ENCODE measurements around the gene UTRN. TPM values are rescaled to one million over a fixed set of nuclear protein-coding genes. Genes with fewer than 3 reads are reported as not detected.

UTRN gene
- total RNA-seq, 1 experiment from 2014 or later, result 79.7 TPM

GRCh38 chr6:144305567-144305966, 20.4 kb downstream of the UTRN start:
- no peak overlapping the region for H3T11ph ChIP-seq (ENCODE audit: low read length)
- no peaks in the 10 kb centered on the region; the same call in 1 of the 2 replicates for H3K4me1 ChIP-seq (ENCODE audit: insufficient read depth, low read length)

More at GRCh38 chr6:144305567-144305966, 20.4 kb downstream of the UTRN start:
- Mint-ChIP-seq H3K9me3 (no peaks in the 10 kb centered on the region), H3K27ac (no peak overlapping the region), H3K27me3 (ENCODE audit: low read depth) (no peaks in the 10 kb centered on the region), H3K4me3 (no peak overlapping the region), H3K4me1 (peaks cover 13 to 20% of the 10 kb centered on the region in 2 experiments), H3K36me3 (ENCODE audit: insufficient read depth in 1 of 3, low read depth in 3 of 3) (peaks cover 9 to 15% (median 14%) of the 10 kb centered on the region in 3 experiments; a peak in 6 of 7 replicates)
- Histone ChIP-seq H3K23ac (ENCODE audit: insufficient read length, low read depth, low read length) (no peak overlapping the region), H4K91ac (ENCODE audit: insufficient read length, low read depth, low read length) (no peak overlapping the region), H3K23me2 (ENCODE audit: insufficient read length, low read depth, low read length, poor library complexity, severe bottlenecking) (no peaks in the 10 kb centered on the region), H3K79me1 (ENCODE audit: insufficient read depth, low read depth, low read length, poor library complexity, severe bottlenecking) (no peaks in the 10 kb centered on the region), H3K9me3 (ENCODE audit: control insufficient read depth, low read depth, low read length) (no peaks in the 10 kb centered on the region), H2BK5ac (ENCODE audit: insufficient read length, low read length) (no peak overlapping the region), H2BK12ac (ENCODE audit: insufficient read length, low read depth, low read length) (no peak overlapping the region), H2BK15ac (ENCODE audit: low read depth, low read length) (no peak overlapping the region), H3K27ac (ENCODE audit: insufficient read length, low read depth, low read length) (no peak overlapping the region), H3K18ac (ENCODE audit: insufficient read length, low read depth, low read length) (no peak overlapping the region), H2AFZ (ENCODE audit: low read length) (no peak overlapping the region), H3K27me3 (ENCODE audit: insufficient read depth, low read length) (no peaks in the 10 kb centered on the region), H3K14ac (ENCODE audit: insufficient read depth, low read length) (no peak overlapping the region), H4K8ac (replicated peaks; ENCODE audit: insufficient read length, low read depth, low read length) (no peak overlapping the region), H4K5ac (ENCODE audit: insufficient read length, low read depth, low read length) (no peak overlapping the region), H2BK20ac (ENCODE audit: low read depth, low read length, poor library complexity, severe bottlenecking) (no peak overlapping the region), H3K56ac (ENCODE audit: insufficient read length, low read depth, low read length) (no peak overlapping the region), H4K20me1 (ENCODE audit: control insufficient read depth, insufficient read depth, insufficient read length) (no peaks in the 10 kb centered on the region), H3K9ac (ENCODE audit: extremely low read depth, insufficient read length, low read length) (no peak overlapping the region), H3K4me2 (ENCODE audit: insufficient read depth, insufficient read length, low read length) (no peak overlapping the region), H2AK5ac (ENCODE audit: insufficient read length, low read length) (no peak overlapping the region), H3K79me2 (ENCODE audit: insufficient read depth, low read length) (no peaks in the 10 kb centered on the region), H3K4ac (ENCODE audit: low read depth, low read length) (no peak overlapping the region), H2BK120ac (ENCODE audit: low read depth, low read length, poor library complexity, severe bottlenecking) (no peak overlapping the region)
- WGBS (ENCODE audit: extremely low coverage, insufficient read length, low lambda C conversion rate), result no CpG with 5 or more reads among the region's 1 CpG
- TF ChIP-seq CTCF (conservative IDR thresholded peaks at IDR 0.05), result no peak
- no peak for DNase-seq
